Stimulated activated CD8-positive, alpha-beta memory T cell treated with anti-CD3 and anti-CD28 coated beads, Interleukin-2, amount 100 ng/mL, for 48 hours (primary cell): Measurements from ENCODE around the gene IGF2BP3.
"Not testable (repeated sequence)": the region's sequence is repeated elsewhere in the genome, so short reads cannot be mapped to it uniquely, and the experiment has no call there.

Experiments used
- DNase-seq, 2 donors: peaks; one replicate each; pipeline ENCODE4 v3.0.0-alpha.2; 2020; ENCODE audit warnings: low read depth in 2 of 2

The IGF2BP3 gene

DNA sequence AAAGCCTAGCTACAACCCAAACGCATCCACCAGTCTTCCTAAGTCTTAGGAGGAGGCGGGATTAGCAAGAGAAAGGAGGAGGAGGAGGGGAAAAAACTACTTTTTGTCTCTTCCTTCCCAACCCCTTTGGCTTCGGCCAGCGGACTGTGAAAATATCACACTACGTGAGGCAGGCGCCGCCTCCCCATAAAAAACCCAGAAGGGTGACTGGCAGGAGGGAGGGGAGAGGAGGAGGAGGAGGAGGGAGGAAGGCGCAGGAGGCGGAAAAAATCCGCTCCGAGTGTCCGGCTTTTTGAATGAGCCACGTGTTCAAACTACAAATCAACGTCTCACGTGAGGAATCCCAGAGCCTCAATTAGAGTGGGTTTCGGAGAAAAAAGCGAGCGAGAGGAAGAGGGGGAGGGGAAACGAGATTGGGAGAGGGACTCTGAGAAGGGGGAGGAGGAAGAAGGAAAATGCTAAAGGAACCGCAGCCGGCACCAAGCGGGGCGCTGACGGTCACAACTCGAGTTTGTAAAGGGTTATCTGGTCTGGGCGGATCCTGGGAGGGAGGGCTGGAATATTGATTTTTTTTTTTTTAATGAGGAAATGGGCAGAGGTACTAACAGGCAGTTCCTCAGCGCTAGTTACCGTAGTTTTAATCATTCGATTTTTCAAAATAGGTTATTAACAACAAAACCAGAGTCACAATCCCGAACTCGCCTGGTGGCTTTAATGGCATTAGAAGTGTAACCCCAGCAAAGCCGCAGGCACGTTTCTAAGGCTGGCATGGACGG, at the start of gene IGF2BP3:
Gene IGF2BP3 (minus strand): TSS at position 162 of the 776 bp plus-strand sequence. CDS start 381 bp downstream, outside the sequence.
- DNase-seq = peak in 1 of 2 donors; percentile 4

GRCh38 chr7:23514755-23515154, 44.5 kb upstream of the IGF2BP3 start:
- DNase-seq = no peak

DNA sequence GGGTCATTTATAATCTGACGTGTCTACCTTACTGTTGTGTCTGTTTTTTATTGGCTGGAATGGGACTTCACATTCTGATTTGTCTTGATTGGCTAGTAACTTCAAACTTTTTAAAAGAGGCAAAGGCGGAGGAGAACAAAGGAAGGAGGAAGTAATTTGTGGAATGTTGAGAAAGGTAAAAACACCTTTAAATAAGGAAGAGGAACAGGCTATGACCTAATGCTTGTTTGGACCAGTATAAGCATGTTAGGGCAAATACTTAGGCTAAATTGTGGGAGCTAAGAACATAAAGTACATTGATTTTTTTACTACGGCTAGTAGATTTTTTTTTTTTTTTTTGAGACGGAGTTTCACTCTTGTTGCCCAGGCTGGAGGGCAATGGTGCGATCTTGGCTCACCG, 43.5 kb upstream of the IGF2BP3 start:
- DNase-seq = not testable (repeated sequence)

DNA sequence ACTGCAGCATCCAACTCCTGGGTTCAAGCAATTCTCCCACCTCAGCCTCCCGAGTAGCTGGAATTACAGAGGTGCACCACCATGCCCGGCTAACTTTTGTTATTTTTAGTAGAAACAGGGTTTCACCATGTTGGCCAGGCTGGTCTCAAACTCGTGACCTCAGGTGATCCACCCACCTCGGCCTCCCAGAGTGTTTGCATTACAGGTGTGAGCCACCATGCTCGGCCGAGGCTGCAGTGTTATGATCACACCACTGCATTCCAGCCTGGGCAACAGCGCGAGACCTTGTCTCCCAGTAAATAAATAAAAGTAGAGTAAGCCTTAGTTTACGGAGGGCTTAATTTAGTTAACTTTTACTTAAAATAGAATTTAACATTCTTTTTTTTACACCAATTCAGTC, 23.7 kb upstream of the IGF2BP3 start:
- DNase-seq = no peak

DNA sequence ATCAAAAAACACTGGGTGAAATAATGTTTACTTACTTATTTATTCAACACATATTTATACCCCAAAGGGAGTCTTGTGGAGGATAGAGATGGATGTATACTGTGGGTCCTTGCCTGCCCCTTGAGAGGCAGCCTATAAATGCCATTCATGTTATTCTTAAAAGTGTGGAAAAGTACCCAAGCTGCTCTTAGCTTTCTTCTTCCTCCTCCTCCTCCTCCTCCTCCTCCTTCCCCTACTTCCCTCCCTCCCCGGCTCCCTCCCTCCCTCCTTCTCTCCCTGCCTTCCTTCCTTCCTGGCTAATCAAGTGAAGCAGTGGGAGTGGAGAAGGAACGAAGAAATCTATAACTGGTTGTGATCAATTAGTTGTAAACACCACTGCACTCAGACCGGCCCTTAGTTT, 21.2 kb upstream of the IGF2BP3 start:
- DNase-seq = no peak

DNA sequence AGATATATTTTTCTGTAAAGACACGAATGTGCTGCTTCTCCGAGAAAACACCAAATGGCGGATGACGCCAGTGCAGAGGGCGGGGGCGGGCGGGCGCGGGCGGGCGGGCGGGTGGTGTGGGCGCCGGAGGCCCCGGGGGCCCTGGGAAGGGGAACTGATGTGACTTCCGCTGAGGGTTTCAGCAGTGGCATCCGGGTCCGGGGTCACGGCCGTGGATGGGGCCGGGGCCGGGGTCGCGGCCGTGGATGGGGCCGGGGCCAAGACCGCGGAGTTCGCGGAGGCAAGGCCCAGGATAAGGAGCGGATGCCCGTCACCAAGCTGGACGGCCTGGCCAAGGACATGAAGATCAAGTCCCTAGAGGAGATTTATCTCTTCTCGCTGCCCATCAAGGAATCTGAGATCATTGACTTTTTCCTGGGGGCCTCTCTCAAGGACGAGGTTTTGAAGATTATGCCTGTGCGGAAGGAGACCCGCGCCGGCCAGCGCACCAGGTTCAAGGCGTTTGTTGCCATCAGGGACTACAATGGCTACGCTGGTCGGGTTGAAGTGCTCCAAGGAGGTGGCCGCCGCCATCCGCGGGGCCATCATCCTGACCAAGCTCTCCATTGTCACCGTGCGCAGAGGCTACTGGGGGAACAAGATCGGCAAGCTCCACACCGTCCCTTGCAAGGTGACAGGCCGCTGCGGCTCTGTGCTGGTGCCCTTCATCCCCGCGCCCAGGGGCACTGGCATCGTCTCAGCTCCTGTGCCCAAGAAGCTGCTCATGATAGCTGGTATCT, 20.3 kb upstream of the IGF2BP3 start:
- no peak for DNase-seq

- DNase-seq = not testable (repeated sequence)
Measured at GRCh38 chr7:23488714-23489113, 18.4 kb upstream of the IGF2BP3 start.

DNA sequence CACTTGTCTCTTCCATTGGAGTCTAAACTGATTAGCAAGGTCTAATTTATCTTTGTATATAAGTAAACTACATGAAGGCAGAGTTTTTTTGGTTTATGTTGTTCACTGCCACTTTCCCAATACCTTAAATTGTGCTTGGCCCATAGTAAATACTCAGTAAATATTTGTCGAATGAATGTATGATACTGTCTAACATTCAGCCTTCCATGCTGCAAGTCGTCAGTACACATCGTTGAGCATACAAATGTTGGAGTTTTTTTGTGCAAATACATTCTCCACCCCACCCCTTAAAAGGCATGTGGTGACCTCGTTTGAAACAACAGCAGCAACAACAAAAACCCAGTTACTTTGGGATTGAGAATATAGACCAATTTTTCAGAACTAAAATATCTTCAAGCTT, 17.4 kb upstream of the IGF2BP3 start:
- no peak for DNase-seq

GRCh38 chr7:23486002-23486773, 15.9 kb upstream of the IGF2BP3 start:
- DNase-seq = no peak

- no peak for DNase-seq
Measured at GRCh38 chr7:23482686-23483085, 12.4 kb upstream of the IGF2BP3 start.

DNA sequence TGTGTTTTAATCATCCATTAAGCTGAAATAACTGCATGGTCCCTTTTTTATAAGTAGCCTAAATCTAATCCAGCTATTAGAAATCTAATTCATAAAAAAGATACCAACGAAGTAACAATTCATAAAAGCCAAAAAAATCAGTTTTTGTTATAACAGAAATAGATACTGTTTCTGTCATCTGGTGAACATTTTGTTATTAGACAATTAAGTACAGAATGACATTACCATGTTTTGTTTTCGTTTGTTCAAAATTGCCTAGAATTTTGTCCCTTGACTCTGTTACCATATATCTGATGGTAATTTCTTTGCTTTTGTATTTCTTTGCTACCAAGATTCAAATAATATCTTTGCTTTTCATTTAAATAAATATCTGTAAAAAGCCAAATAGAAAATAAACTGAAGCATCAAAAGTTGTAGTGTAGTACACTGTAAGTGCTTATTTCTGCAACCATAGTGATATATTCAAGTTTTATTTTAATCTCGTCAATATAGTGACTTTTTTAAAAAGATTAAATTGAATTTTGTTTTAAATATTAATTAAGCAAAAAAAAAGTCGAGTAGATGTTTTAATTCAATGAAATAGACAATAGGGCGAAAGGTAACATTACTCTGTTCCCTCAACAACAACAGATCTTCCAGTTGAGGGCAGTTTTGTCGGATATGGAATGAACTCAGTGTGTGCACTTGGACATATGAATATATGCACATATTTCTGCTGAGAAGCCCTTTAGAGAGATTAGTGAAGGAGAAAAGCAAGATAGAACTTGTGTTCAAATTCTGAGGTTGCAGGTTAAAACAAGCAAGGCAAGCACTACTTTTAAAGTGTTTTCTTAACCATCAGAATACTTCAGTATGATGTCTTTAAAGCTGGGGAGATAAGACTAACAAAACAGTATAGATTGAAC, 7.9 kb upstream of the IGF2BP3 start:
- DNase-seq = no peak

DNA sequence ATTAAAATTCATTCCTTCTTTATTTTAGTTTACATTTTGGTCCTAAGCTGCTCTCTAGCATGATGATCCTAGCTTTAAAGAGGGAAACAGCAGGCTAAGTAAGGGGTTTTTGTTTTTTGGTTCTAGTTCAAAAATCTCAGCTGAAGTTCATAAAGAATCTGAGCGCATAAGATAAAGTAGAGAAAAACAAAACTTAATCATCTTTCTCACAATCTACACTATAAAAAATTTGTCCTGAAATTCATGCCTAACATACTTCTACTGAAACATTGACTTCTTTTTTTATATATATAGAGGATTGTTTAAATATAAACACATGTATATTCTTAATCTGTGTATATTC, 6.8 kb upstream of the IGF2BP3 start:
- no peak for DNase-seq

DNA sequence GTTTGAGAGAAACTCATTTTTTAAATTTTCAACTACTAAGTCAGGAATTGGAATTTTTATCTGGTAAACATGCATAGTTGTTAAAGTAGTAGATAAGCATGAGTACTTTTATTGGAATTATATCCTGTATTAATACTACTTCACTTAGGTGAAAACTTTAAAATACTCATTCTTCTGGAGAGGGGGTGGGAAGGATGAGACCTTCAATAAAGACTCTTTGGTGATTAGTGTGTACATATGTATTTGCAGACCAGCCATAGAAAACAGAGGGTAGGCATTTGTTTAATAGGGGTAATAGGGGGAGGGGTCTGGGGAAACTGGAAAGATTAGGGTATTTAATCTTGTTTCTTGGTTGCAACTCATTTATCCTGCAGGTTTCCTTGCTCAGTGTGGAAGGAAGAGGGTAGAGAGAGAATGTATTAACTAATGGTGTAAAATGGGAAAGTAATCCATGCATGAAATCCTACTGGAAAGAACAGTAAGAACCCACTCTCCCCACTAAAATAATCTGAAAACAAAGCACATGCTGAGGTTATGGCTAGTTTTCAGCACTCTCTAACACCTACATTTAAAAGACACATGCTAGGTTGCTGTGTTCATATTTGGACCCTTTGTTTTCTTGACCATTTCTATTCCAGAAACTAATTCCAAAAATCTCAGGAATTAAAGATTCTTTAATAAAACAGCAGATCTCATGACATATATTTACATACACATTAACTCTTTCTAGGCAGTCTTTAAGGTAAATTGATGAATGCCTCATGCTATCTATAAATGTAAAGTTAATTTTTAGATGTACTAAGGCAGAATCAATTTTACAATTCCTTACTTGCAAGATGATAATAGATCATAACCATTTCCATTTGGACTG, 6.2 kb upstream of the IGF2BP3 start:
- DNase-seq = no peak

DNA sequence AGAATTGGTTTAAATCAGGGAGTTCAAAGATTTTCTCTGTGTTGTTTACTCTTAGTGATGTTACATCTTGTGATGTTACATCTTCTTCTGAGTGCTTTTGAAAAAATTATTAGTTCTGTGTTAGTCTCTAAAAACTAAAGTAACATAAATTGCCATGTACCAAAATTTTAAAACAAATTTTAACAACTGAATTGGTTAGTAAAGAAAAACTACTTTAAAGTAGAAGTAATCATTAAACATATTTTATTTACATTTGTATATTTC, 5.2 kb upstream of the IGF2BP3 start:
- DNase-seq = no peak

GRCh38 chr7:23474829-23475575, 4.7 kb upstream of the IGF2BP3 start:
- DNase-seq = no peak

DNA sequence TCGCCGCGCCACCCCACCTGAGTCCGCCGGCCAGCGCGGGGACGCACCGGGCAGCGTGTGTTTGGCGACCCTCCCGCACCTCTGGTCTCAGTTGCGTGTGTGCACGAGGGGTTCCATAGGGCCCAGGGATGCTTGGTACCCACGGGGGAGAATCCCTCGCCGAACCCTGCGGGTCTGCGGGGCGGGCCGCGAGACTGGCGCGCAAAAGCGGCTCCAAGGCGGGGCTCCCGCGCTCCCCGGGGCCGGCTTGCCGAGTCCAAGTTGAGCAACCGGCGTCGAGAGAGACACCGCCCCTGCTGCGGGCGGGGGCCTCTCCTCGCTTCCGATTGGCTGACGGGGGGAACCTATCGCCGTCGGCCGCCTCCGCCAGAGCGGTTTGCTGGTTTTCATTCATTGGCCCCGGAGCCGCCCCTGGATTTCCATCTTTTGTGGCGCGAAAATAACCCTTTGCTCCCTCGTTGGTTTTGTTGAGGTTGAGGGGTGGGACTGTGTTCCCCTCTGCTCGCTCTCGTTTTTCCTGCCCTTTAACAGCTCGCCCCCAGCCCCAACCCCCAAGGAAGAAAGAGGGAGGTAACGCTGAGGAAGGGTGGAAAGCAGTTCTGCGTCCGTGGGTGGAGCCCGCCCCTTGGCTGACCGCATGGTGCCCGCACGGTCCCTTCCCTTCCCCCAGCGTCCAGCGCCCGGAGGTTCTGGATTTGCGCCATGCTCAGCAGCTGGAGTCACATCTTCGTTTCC, 4.0 kb upstream of the IGF2BP3 start:
- DNase-seq = peak; percentile 72 to 78

DNA sequence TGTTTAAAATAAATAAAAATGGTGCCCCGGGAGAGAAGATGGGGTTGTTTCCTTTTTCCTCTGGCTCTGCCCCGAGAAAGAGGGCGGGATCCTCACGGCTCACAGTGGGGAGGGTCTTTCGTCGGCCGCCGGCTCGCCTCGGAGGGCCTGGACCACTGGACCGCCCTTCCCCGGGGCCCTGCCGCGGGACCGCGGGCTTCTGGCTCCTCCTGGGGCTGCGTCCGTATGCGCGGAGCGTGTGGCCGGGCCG, 3.5 kb upstream of the IGF2BP3 start:
- no peak for DNase-seq

DNA sequence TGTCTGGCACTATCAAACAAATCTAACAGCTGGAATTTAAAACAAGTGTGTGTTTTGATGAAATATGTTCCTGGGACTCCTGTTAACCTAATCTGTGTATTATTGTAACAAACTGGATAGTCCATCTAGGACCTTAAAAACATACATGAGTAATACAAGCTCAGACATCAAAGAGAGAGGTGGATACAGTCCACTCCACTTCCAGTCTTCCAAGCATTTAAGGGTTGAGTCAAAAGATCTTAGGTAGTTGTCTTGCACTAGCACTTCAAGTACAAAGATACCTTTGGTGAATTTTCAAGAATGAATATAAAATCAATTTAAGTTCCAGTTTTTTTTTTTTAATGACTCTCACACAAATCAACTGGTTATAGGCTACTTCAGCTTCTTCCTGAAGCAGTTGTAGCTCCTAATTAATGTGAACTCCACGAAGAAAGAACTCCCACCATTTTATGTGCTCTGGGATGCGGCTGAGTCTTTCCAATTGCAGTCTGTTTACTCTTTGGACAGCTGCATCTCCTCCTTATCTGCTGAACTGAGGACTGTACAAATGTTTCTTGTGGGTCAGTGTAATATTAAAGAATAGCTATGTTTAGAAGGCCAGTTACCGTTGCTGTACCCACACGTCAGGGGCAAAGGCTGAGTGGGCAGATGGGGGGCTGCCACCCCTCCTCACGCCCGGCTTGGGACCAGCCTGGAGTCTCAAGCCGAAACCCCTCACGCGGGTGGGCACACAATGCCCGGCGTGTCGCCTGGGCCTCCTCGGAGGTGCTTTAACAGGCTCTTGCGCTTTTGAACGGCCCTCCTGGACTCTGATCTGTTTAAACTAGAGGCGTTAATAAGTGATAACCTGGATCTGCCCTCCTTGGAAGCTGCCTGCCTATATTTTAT, 2.9 kb upstream of the IGF2BP3 start:
- DNase-seq = no peak

DNA sequence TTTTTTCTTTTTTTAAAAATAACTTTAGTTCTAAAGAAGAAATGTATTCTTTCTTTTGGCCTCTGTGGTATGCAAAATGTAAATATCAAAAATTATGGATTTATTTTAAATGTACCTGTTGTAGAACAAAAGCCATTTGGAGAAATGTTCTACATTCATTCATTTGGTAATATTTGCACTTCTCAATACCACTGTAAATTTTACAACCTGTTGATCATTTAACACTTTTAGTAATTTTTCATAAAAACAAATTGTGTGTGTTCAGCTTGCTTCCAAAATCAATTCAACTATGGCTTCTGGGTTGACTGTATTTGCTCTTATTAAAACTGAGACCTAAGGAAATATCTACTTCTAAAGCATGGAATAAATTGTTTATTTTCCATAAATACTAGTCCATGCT, 2.3 kb upstream of the IGF2BP3 start:
- DNase-seq = no peak
